OCI-LY3 (cell line): ENCODE data around the gene SCIN.

ENCODE experiments used
- H2AFZ ChIP-seq: fragments of 200-600, 300-600 bp; shearing (Covaris generic); 2 replicates; pipeline ENCODE4 v1.6.0; 2014; ENCODE audit warnings: antibody characterized with exemption, low read depth, low read length
- H3K27ac ChIP-seq: fragments of 200-600, 300-600 bp; sonication (generic); 2 replicates; pipeline ENCODE4 v1.5.1; 2014; ENCODE audit warnings: mild to moderate bottlenecking, low read length, moderate library complexity, mixed read lengths
- H3K27me3 ChIP-seq: fragments of 200-600, 300-600 bp; sonication (generic); 2 replicates; pipeline ENCODE4 v1.6.1; 2014; ENCODE audit warnings: low read depth, low read length, mixed read lengths
- H3K36me3 ChIP-seq: fragments of 200-600, 300-600 bp; sonication (generic); replicated peaks from 2 replicates; pipeline ENCODE3; 2014; ENCODE audit warnings: low read depth, low read length, mixed read lengths
- H3K4me1 ChIP-seq: fragments of 300-600, 200-600 bp; sonication (generic); 2 replicates; pipeline ENCODE4 v1.6.1; 2014; ENCODE audit warnings: low read length, mixed read lengths
- H3K4me2 ChIP-seq: fragments of 200-600, 300-600 bp; sonication (generic); 2 replicates; pipeline ENCODE4 v1.6.1; 2014; ENCODE audit warnings: low read length, mixed read lengths
- H3K4me3 ChIP-seq: fragments of 300-600, 200-600 bp; sonication (generic); 2 replicates; pipeline ENCODE4 v1.5.1; 2014; ENCODE audit warnings: antibody characterized with exemption, mild to moderate bottlenecking, low read length, moderate library complexity
- H3K79me2 ChIP-seq: fragments of 300-600, 200-600 bp; shearing (Covaris generic); 2 replicates; pipeline ENCODE4 v1.6.1; 2014; ENCODE audit warnings: mild to moderate bottlenecking, low read length, mixed read lengths
- H3K9ac ChIP-seq: fragments of 300-600, 200-600 bp; shearing (Covaris generic); 2 replicates; pipeline ENCODE4 v1.6.0; 2014; ENCODE audit warnings: mild to moderate bottlenecking, low read length, moderate library complexity
- H3K9me3 ChIP-seq: fragments of 200-600, 300-600 bp; shearing (Covaris generic); 2 replicates; pipeline ENCODE4 v1.6.1; 2014; ENCODE audit warnings: low read length, mixed read lengths; ENCODE audit not compliant: insufficient read depth
- H4K20me1 ChIP-seq: fragments of 200-600, 300-600 bp; sonication (generic); 2 replicates; pipeline ENCODE4 v1.6.1; 2016; ENCODE audit warnings: low read length, mixed read lengths; ENCODE audit not compliant: insufficient read depth
- CTCF ChIP-seq: fragments of 200-600, 300-600 bp; sonication (generic); IDR thresholded peaks from 2 replicates; pipeline ENCODE4 v1.5.1; 2014; ENCODE audit warnings: antibody characterized with exemption, low read length, low read depth
- EZH2phosphoT487 ChIP-seq: fragments of 200-600 bp; shearing (Covaris generic); IDR thresholded peaks from 2 replicates; pipeline ENCODE4 v1.6.1; 2018; ENCODE audit warnings: antibody characterized with exemption, mixed run types, low read depth

SCIN gene

GRCh38 chr7:12692479-12693259 is 122.1 kb downstream of the SCIN start:
- no peaks in the 10 kb centered on the region for H3K4me1 ChIP-seq
- no peaks in the 10 kb centered on the region for H3K9me3 ChIP-seq
- no peak overlapping the region for H2AFZ ChIP-seq
- H3K36me3 ChIP-seq: no peaks in the 10 kb centered on the region
- no peaks in the 10 kb centered on the region for H4K20me1 ChIP-seq
- H3K9ac ChIP-seq: no peak overlapping the region
- no peak for TF ChIP-seq CTCF
- no peak for TF ChIP-seq EZH2phosphoT487
- no peak overlapping the region for H3K27ac ChIP-seq
- H3K4me2 ChIP-seq: no peak overlapping the region
- no peak overlapping the region for H3K4me3 ChIP-seq
- H3K27me3 ChIP-seq: no peaks in the 10 kb centered on the region
- no peaks in the 10 kb centered on the region for H3K79me2 ChIP-seq

GRCh38 chr7:12694817-12695216 is 124.3 kb downstream of the SCIN start:
- Histone ChIP-seq H4K20me1 (no peaks in the 10 kb centered on the region), H3K4me1 (no peaks in the 10 kb centered on the region), H3K9me3 (no peaks in the 10 kb centered on the region), H3K27me3 (no peaks in the 10 kb centered on the region), H3K79me2 (no peaks in the 10 kb centered on the region), H3K4me2 (no peak overlapping the region), H3K4me3 (no peak overlapping the region), H3K9ac (no peak overlapping the region), H3K27ac (no peak overlapping the region), H3K36me3 (no peaks in the 10 kb centered on the region), H2AFZ (no peak overlapping the region)
- TF ChIP-seq CTCF (no peak), EZH2phosphoT487 (no peak)

- Histone ChIP-seq H3K4me2 (no peak overlapping the region), H3K79me2 (no peaks in the 10 kb centered on the region), H4K20me1 (no peaks in the 10 kb centered on the region), H3K4me3 (no peak overlapping the region), H2AFZ (no peak overlapping the region), H3K9ac (no peak overlapping the region), H3K36me3 (no peaks in the 10 kb centered on the region), H3K27ac (no peak overlapping the region), H3K4me1 (no peaks in the 10 kb centered on the region), H3K9me3 (no peaks in the 10 kb centered on the region), H3K27me3 (no peaks in the 10 kb centered on the region)
- TF ChIP-seq EZH2phosphoT487 (no peak), CTCF (no peak)
Observed at GRCh38 chr7:12695965-12696364, 125.4 kb downstream of the SCIN start.

- no peaks in the 10 kb centered on the region for H3K36me3 ChIP-seq
Observed at GRCh38 chr7:12699299-12699698, 128.8 kb downstream of the SCIN start.

More at GRCh38 chr7:12699299-12699698, 128.8 kb downstream of the SCIN start:
- no peak overlapping the region for H2AFZ ChIP-seq
- TF ChIP-seq CTCF (no peak), EZH2phosphoT487 (no peak)
- no peaks in the 10 kb centered on the region for H4K20me1 ChIP-seq
- no peaks in the 10 kb centered on the region for H3K27me3 ChIP-seq
- no peaks in the 10 kb centered on the region for H3K79me2 ChIP-seq
- no peak overlapping the region for H3K9ac ChIP-seq
- no peak overlapping the region for H3K4me2 ChIP-seq
- H3K4me3 ChIP-seq: no peak overlapping the region
- H3K9me3 ChIP-seq: no peaks in the 10 kb centered on the region
- no peaks in the 10 kb centered on the region for H3K4me1 ChIP-seq
- no peak overlapping the region for H3K27ac ChIP-seq
